Measurements from ENCODE around the gene SMNDC1.

DNA sequence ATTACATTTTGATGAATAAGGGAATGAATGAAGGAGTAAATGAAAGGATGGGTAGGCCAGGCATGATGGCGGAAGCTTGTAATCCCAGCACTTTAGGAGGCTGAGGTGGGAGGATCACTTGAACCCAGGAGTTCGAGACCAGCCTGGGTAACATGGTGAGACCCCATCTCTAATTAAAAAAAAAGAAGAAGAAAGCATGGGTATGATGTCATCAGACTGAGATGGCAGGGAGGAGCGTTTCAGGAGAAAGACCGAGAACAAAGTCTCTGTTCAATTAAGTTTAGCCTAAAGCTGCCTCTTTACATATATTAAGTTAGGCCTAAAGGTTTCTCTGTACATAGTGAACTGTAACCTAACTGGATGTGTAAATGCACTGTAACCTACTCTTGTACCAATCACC is 42.2 kb upstream of the SMNDC1 start:
- TF ChIP-seq, protein P1, sequence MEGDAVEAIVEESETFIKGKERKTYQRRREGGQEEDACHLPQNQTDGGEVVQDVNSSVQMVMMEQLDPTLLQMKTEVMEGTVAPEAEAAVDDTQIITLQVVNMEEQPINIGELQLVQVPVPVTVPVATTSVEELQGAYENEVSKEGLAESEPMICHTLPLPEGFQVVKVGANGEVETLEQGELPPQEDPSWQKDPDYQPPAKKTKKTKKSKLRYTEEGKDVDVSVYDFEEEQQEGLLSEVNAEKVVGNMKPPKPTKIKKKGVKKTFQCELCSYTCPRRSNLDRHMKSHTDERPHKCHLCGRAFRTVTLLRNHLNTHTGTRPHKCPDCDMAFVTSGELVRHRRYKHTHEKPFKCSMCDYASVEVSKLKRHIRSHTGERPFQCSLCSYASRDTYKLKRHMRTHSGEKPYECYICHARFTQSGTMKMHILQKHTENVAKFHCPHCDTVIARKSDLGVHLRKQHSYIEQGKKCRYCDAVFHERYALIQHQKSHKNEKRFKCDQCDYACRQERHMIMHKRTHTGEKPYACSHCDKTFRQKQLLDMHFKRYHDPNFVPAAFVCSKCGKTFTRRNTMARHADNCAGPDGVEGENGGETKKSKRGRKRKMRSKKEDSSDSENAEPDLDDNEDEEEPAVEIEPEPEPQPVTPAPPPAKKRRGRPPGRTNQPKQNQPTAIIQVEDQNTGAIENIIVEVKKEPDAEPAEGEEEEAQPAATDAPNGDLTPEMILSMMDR (IDR thresholded peaks at IDR 0.05): no peak
- no peak for TF ChIP-seq POLR2A (IDR thresholded peaks at IDR 0.05)
